ENCODE results near the gene KRTAP12-1.

Gene KRTAP12-1

GRCh38 chr21:44706026-44706705 lies 24.2 kb upstream of the KRTAP12-1 start:
- TF ChIP-seq SIN3A (IDR thresholded peaks at IDR 0.05; ENCODE audit: borderline replicate concordance, insufficient read depth, low read length) (no peak), TAF1 (IDR thresholded peaks at IDR 0.05; ENCODE audit: borderline replicate concordance, insufficient read depth, low read length) (no peak), POLR2AphosphoS5 (IDR thresholded peaks at IDR 0.05; ENCODE audit: low read depth, low read length) (no peak), FOXP2 (optimal IDR thresholded peaks at IDR 0.05; ENCODE audit: borderline replicate concordance, extremely low read depth, extremely low read length, insufficient read depth) (no peak), REST (IDR thresholded peaks at IDR 0.05; ENCODE audit: insufficient read depth in 1 of 2, low read depth in 2 of 2, low read length in 2 of 2) (no peak)

- no peak for TF ChIP-seq REST (IDR thresholded peaks at IDR 0.05; ENCODE audit: insufficient read depth in 1 of 2, low read depth in 2 of 2, low read length in 2 of 2)
Observed at GRCh38 chr21:44704636-44705001, 22.7 kb upstream of the KRTAP12-1 start.

DNA sequence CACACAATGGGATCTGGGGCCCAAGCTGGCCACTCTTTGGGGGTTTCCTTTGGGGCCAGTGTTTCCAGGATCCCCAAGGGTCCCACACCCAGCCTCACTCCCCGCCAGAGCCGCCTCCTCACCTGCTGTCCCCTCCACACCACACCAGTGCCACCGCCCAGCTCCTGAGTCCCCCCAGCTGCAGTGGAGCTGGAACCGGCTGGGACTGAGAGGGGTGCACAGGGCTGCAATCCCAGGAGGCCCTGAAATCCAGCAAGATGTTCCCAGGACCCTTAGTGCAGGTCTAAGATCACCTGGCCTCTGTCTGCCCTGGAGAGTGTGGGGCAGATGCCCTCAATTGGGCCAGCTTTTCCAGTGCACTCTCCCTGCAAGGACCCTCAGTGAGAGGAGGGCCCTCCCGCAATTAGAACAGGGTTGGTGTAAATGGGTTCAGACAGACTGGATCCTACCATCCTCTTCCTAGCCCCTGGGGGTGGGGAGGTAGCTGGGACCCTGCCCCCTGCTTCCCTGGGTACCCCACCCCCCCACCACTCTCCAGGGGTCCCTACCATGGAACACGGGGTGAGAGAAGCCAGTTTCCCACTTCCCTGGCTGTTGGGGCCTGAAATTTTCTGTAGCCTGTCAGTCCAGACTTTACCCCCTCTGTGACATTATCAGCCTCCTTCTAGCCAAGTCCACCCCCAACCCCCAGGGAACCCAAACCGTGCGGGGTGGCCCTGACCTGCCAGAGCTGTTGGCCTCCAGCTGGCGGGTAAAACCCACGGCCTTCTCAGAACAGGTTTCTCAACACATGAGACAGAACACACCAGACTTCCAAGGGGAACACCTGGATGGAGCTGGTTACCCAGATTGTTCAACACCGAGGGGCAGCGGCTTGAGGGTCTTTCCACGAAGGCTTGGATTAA lies 22.0 kb upstream of the KRTAP12-1 start:
- TF ChIP-seq POLR2AphosphoS5 (IDR thresholded peaks at IDR 0.05; ENCODE audit: low read depth, low read length) (no peak), REST (IDR thresholded peaks at IDR 0.05; ENCODE audit: insufficient read depth in 1 of 2, low read depth in 2 of 2, low read length in 2 of 2) (no peak), TAF1 (IDR thresholded peaks at IDR 0.05; ENCODE audit: borderline replicate concordance, insufficient read depth, low read length) (no peak), SIN3A (IDR thresholded peaks at IDR 0.05; ENCODE audit: borderline replicate concordance, insufficient read depth, low read length) (no peak), FOXP2 (optimal IDR thresholded peaks at IDR 0.05; ENCODE audit: borderline replicate concordance, extremely low read depth, extremely low read length, insufficient read depth) (no peak)

GRCh38 chr21:44702973-44703730 lies 21.2 kb upstream of the KRTAP12-1 start:
- TF ChIP-seq FOXP2 (optimal IDR thresholded peaks at IDR 0.05; ENCODE audit: borderline replicate concordance, extremely low read depth, extremely low read length, insufficient read depth) (no peak), TAF1 (IDR thresholded peaks at IDR 0.05; ENCODE audit: borderline replicate concordance, insufficient read depth, low read length) (no peak)

DNA sequence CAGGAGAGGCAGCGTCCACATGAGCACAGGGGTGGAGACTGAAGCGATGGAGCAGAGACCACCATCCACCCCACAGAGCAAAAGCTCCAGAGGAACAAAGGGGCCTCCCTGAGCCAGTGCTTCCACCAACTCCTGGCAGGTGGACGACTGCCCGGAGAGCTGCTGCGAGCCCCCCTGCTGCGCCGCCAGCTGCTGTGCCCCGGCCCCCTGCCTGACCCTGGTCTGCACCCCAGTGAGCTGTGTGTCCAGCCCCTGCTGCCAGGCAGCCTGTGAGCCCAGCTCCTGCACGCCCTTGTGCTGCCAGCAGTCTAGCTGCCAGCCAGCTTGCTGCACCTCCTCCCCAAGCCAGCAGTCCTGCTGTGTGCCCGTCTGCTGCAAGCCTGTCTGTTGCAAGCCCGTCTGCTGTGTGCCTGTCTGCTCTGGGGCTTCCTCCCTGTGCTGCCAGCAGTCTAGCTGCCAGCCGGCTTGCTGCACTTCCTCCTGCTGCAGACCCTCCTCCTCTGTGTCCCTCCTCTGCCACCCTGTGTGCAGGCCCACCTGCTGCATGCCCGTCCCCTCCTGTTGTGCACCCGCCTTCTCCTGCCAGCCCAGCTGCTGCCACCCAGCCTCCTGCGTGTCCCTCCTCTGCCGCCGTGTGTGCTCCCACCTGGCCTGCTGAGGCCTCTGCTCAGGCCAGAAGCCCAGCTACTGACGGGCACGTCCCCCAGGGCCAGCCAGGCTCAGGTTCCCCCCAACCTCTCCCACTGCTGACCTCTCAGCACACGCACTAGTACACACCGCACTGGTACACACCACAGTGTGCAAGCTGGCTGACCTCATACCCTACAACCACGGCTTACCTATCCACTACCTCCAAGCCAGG lies 20.4 kb upstream of the KRTAP12-1 start:
- TF ChIP-seq FOXP2 (optimal IDR thresholded peaks at IDR 0.05; ENCODE audit: borderline replicate concordance, extremely low read depth, extremely low read length, insufficient read depth): no peak
- no peak for TF ChIP-seq POLR2AphosphoS5 (IDR thresholded peaks at IDR 0.05; ENCODE audit: low read depth, low read length)
- TF ChIP-seq TAF1 (IDR thresholded peaks at IDR 0.05; ENCODE audit: borderline replicate concordance, insufficient read depth, low read length): no peak
- TF ChIP-seq SIN3A (IDR thresholded peaks at IDR 0.05; ENCODE audit: borderline replicate concordance, insufficient read depth, low read length): no peak
- no peak for TF ChIP-seq REST (IDR thresholded peaks at IDR 0.05; ENCODE audit: insufficient read depth in 1 of 2, low read depth in 2 of 2, low read length in 2 of 2)

All from PFSK-1 (cell line).